ENCODE results near the gene EML3. TPM values are rescaled to one million over a fixed set of nuclear protein-coding genes. Genes with fewer than 3 reads are reported as not detected.

The EML3 gene
- total and polyA plus RNA-seq, 2 of the 8 experiments (the other 6 are each of a cell fraction or from before 2014, with no cell fraction given): 19.2 to 29.9 TPM

DNA sequence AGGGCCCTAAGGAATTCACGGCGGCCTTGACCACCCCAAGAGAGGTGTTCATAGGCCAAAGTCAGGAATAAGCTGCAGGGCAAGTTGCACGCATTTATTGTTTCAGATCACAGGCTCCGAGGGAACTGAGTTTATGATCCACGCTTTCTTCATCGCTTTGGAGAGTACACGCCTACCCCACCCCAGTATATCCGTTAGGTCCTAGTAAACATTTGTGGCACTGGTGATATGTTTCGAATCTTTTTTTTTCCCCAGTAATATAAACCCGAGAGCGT is 33.0 kb upstream of the EML3 start (continued):
- TF ChIP-seq, protein P1, sequence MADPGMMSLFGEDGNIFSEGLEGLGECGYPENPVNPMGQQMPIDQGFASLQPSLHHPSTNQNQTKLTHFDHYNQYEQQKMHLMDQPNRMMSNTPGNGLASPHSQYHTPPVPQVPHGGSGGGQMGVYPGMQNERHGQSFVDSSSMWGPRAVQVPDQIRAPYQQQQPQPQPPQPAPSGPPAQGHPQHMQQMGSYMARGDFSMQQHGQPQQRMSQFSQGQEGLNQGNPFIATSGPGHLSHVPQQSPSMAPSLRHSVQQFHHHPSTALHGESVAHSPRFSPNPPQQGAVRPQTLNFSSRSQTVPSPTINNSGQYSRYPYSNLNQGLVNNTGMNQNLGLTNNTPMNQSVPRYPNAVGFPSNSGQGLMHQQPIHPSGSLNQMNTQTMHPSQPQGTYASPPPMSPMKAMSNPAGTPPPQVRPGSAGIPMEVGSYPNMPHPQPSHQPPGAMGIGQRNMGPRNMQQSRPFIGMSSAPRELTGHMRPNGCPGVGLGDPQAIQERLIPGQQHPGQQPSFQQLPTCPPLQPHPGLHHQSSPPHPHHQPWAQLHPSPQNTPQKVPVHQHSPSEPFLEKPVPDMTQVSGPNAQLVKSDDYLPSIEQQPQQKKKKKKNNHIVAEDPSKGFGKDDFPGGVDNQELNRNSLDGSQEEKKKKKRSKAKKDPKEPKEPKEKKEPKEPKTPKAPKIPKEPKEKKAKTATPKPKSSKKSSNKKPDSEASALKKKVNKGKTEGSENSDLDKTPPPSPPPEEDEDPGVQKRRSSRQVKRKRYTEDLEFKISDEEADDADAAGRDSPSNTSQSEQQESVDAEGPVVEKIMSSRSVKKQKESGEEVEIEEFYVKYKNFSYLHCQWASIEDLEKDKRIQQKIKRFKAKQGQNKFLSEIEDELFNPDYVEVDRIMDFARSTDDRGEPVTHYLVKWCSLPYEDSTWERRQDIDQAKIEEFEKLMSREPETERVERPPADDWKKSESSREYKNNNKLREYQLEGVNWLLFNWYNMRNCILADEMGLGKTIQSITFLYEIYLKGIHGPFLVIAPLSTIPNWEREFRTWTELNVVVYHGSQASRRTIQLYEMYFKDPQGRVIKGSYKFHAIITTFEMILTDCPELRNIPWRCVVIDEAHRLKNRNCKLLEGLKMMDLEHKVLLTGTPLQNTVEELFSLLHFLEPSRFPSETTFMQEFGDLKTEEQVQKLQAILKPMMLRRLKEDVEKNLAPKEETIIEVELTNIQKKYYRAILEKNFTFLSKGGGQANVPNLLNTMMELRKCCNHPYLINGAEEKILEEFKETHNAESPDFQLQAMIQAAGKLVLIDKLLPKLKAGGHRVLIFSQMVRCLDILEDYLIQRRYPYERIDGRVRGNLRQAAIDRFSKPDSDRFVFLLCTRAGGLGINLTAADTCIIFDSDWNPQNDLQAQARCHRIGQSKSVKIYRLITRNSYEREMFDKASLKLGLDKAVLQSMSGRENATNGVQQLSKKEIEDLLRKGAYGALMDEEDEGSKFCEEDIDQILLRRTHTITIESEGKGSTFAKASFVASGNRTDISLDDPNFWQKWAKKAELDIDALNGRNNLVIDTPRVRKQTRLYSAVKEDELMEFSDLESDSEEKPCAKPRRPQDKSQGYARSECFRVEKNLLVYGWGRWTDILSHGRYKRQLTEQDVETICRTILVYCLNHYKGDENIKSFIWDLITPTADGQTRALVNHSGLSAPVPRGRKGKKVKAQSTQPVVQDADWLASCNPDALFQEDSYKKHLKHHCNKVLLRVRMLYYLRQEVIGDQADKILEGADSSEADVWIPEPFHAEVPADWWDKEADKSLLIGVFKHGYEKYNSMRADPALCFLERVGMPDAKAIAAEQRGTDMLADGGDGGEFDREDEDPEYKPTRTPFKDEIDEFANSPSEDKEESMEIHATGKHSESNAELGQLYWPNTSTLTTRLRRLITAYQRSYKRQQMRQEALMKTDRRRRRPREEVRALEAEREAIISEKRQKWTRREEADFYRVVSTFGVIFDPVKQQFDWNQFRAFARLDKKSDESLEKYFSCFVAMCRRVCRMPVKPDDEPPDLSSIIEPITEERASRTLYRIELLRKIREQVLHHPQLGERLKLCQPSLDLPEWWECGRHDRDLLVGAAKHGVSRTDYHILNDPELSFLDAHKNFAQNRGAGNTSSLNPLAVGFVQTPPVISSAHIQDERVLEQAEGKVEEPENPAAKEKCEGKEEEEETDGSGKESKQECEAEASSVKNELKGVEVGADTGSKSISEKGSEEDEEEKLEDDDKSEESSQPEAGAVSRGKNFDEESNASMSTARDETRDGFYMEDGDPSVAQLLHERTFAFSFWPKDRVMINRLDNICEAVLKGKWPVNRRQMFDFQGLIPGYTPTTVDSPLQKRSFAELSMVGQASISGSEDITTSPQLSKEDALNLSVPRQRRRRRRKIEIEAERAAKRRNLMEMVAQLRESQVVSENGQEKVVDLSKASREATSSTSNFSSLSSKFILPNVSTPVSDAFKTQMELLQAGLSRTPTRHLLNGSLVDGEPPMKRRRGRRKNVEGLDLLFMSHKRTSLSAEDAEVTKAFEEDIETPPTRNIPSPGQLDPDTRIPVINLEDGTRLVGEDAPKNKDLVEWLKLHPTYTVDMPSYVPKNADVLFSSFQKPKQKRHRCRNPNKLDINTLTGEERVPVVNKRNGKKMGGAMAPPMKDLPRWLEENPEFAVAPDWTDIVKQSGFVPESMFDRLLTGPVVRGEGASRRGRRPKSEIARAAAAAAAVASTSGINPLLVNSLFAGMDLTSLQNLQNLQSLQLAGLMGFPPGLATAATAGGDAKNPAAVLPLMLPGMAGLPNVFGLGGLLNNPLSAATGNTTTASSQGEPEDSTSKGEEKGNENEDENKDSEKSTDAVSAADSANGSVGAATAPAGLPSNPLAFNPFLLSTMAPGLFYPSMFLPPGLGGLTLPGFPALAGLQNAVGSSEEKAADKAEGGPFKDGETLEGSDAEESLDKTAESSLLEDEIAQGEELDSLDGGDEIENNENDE (IDR thresholded peaks at IDR 0.05; ENCODE audit: insufficient replicate concordance, low read length): no peak
- no peak for TF ChIP-seq EP300 (IDR thresholded peaks at IDR 0.05; ENCODE audit: borderline replicate concordance in 1 of 2, low read depth in 2 of 2, low read length in 2 of 2)
